GM12878 (cell line): ENCODE data around the gene ITGBL1.

Experiments
- POLR2A ChIP-seq: IDR thresholded peaks from 2 replicates; pipeline ENCODE4 v1.6.1; 2011; ENCODE audit warnings: low read depth, mild to moderate bottlenecking, low read length
- SMC3 ChIP-seq: IDR thresholded peaks from 2 replicates; pipeline ENCODE4 v1.6.1; 2011; ENCODE audit warnings: low read length, improper control_type of control experiment, borderline replicate concordance
- TF ChIP-seq, protein P1 (sequence below), 3 experiments: IDR thresholded peaks in 2 of 3; conservative IDR thresholded peaks in 1 of 3; 2 replicates each; pipeline ENCODE4 v1.5.1; 2011; ENCODE audit warnings: low read depth in 3 of 3, low read length in 3 of 3, mild to moderate bottlenecking in 3 of 3, control low read depth in 2 of 3, moderate library complexity in 2 of 3, inconsistent platforms in 1 of 3, mixed read lengths in 1 of 3; ENCODE audit not compliant: control insufficient read depth in 2 of 3, insufficient read depth in 1 of 3; ENCODE audit errors: extremely low read depth in 1 of 3
- TF ChIP-seq, protein P2 (sequence below): IDR thresholded peaks from 2 replicates; pipeline ENCODE4 v1.6.1; 2012; ENCODE audit warnings: mild to moderate bottlenecking, low read depth, low read length

DNA sequence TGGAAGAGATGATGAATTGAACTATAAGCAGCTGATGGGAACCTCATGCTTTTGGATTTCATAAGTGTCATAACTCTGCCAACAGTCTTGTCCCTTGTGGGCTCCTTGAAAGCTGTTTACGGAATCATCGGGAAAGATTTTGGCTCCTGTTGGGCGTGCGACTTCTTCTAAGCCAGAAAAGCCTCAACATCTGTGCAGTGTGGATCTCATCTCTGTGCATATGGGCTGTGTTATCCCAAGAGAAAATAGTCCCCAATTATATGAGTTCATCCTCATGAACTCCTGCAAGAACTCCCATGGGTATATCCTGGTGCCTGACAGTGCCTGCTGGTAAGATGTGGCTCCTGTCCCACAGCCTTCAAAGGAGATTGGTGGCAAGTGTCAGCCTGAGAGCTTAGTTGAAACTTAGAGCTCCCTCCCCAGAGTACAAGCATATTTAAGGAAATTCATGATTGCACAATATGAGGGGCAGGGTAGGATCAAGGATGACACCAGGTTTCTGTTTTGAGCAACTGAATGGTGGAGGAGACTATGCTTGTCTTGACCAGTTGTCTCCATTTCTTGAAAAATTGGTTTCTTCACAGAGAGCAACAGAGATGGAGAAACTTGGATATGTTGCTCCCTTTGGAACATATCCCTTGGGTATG lies 243.5 kb downstream of the ITGBL1 start:
- TF ChIP-seq, protein P1, sequence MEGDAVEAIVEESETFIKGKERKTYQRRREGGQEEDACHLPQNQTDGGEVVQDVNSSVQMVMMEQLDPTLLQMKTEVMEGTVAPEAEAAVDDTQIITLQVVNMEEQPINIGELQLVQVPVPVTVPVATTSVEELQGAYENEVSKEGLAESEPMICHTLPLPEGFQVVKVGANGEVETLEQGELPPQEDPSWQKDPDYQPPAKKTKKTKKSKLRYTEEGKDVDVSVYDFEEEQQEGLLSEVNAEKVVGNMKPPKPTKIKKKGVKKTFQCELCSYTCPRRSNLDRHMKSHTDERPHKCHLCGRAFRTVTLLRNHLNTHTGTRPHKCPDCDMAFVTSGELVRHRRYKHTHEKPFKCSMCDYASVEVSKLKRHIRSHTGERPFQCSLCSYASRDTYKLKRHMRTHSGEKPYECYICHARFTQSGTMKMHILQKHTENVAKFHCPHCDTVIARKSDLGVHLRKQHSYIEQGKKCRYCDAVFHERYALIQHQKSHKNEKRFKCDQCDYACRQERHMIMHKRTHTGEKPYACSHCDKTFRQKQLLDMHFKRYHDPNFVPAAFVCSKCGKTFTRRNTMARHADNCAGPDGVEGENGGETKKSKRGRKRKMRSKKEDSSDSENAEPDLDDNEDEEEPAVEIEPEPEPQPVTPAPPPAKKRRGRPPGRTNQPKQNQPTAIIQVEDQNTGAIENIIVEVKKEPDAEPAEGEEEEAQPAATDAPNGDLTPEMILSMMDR (IDR thresholded peaks at IDR 0.05 in 2 of 3, conservative IDR thresholded peaks at IDR 0.05 in 1 of 3; ENCODE audit: control insufficient read depth in 2 of 3, extremely low read depth in 1 of 3, insufficient read depth in 1 of 3, low read depth in 3 of 3, low read length in 3 of 3), result no peak
- TF ChIP-seq SMC3, result no peak
- TF ChIP-seq, protein P2, sequence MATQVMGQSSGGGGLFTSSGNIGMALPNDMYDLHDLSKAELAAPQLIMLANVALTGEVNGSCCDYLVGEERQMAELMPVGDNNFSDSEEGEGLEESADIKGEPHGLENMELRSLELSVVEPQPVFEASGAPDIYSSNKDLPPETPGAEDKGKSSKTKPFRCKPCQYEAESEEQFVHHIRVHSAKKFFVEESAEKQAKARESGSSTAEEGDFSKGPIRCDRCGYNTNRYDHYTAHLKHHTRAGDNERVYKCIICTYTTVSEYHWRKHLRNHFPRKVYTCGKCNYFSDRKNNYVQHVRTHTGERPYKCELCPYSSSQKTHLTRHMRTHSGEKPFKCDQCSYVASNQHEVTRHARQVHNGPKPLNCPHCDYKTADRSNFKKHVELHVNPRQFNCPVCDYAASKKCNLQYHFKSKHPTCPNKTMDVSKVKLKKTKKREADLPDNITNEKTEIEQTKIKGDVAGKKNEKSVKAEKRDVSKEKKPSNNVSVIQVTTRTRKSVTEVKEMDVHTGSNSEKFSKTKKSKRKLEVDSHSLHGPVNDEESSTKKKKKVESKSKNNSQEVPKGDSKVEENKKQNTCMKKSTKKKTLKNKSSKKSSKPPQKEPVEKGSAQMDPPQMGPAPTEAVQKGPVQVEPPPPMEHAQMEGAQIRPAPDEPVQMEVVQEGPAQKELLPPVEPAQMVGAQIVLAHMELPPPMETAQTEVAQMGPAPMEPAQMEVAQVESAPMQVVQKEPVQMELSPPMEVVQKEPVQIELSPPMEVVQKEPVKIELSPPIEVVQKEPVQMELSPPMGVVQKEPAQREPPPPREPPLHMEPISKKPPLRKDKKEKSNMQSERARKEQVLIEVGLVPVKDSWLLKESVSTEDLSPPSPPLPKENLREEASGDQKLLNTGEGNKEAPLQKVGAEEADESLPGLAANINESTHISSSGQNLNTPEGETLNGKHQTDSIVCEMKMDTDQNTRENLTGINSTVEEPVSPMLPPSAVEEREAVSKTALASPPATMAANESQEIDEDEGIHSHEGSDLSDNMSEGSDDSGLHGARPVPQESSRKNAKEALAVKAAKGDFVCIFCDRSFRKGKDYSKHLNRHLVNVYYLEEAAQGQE, result no peak
- TF ChIP-seq POLR2A, result no peak
